ENCODE results near the gene DBT.

Gene DBT

DNA sequence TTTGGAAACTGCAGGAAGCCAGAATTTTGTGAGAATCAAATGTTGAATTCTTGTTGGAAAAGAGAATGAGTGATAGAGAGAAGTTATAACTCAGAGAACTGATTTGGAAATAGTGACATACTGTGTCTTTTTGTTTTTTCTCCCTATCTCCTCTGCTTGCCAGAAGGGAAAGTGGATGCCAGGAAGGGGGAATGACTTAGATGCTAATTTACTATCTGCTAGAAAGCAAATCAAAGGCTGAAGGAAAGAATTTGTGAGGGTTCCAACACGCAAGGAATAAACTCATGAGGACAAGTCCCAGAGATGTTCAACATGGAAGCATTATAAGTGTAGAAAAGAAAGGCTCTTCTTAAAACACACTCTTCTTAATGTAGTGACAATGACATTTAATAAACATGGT is 51.0 kb downstream of the DBT start:
- Histone ChIP-seq H3K36me3 (ENCODE audit: insufficient read depth, low read length) (peaks cover 55% of the 10 kb centered on the region), H3K27ac (ENCODE audit: low read depth, low read length) (no peak overlapping the region), H3K4me1 (ENCODE audit: insufficient read depth, low read length) (peaks cover 5% of the 10 kb centered on the region; the same call in 1 of the 2 replicates), H3K27me3 (ENCODE audit: insufficient read depth, low read length) (no peaks in the 10 kb centered on the region), H3K4me3 (ENCODE audit: low read length) (no peak overlapping the region), H3K9me3 (ENCODE audit: insufficient read depth, low read depth, low read length) (no peaks in the 10 kb centered on the region), H3K9ac (ENCODE audit: low read depth, low read length) (no peak overlapping the region)
- WGBS = 94% methylated on average over 1 of the region's 1 CpG

DNA sequence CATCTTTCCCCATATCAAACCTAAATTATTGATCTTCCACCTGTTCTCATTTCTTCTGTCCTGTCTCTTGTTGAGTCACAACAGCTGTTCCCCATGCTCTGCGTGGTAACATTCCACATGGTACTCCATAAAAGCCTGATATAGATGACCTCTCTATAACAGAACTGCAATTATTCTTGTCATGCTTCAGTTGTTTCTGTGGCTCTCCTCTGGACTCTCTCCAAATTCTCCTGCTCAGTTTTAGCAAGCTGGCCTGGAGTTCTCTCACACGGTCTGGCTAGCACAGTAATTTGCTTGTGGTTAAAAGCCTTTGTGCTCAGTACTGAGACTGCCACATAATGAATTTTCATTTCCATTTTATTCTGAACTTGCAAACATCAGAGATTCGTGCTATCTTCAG is 61.0 kb downstream of the DBT start:
- no peak overlapping the region for H3K27ac ChIP-seq (ENCODE audit: low read depth, low read length)
- no peaks in the 10 kb centered on the region for H3K4me1 ChIP-seq (ENCODE audit: insufficient read depth, low read length)
- no peak overlapping the region for H3K9ac ChIP-seq (ENCODE audit: low read depth, low read length)
- H3K36me3 ChIP-seq (ENCODE audit: insufficient read depth, low read length) = peaks cover 6% of the 10 kb centered on the region; the same call in 1 of the 2 replicates
- no peaks in the 10 kb centered on the region for H3K27me3 ChIP-seq (ENCODE audit: insufficient read depth, low read length)
- 92% methylated on average over 3 of the region's 3 CpGs for WGBS
- no peak overlapping the region for H3K4me3 ChIP-seq (ENCODE audit: low read length)
- no peaks in the 10 kb centered on the region for H3K9me3 ChIP-seq (ENCODE audit: insufficient read depth, low read depth, low read length)

DNA sequence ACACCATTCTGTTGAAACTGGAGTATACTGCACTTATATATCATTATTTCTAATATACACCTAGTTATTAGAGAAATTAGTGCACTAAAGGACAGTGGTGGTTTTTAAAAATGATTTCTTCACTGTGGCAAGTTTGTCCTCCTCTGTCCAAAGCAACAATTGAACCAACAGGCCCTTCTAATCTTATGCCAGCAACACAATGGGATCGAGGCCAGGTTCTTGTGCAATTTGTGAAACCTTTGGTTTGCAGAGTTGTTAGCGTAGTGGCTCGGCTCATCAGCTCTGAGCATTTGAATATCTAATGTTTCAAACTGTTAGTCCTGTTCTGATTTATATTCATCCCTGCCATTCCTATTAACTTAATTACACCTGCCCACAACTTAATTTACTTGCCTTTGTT is 61.7 kb downstream of the DBT start:
- H3K36me3 ChIP-seq (ENCODE audit: insufficient read depth, low read length) = no peaks in the 10 kb centered on the region; the same call in 1 of the 2 replicates
- 93% methylated on average over 3 of the region's 3 CpGs for WGBS
- H3K27ac ChIP-seq (ENCODE audit: low read depth, low read length) = no peak overlapping the region

DNA sequence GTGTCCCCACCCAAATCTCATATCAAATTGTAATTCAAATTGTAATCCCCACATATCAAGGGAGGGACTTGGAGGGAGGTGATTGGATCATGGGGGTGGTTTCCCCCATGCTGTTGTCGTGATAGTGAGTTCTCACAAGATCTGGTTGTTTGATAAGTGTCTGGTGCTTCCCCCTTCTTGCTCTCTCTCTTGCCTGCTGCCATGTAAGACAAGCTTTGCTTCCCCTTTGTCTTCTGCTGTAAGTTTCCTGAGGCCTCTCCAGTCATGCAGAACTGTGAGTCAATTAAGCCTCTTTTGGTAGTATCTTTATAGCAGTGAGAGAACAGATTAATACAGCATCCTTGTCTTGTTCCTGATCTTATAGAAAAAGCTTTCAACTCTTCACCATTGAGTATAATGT is 65.1 kb downstream of the DBT start:
- Histone ChIP-seq H3K4me3 (ENCODE audit: low read length) (no peak overlapping the region), H3K9ac (ENCODE audit: low read depth, low read length) (no peak overlapping the region), H3K27ac (ENCODE audit: low read depth, low read length) (no peak overlapping the region)

More for the DNA sequence above, 61.7 kb downstream of the DBT start:
- Histone ChIP-seq H3K27me3 (ENCODE audit: insufficient read depth, low read length) (no peaks in the 10 kb centered on the region), H3K9me3 (ENCODE audit: insufficient read depth, low read depth, low read length) (no peaks in the 10 kb centered on the region), H3K4me3 (ENCODE audit: low read length) (no peak overlapping the region), H3K4me1 (ENCODE audit: insufficient read depth, low read length) (no peaks in the 10 kb centered on the region), H3K9ac (ENCODE audit: low read depth, low read length) (no peak overlapping the region)

DNA sequence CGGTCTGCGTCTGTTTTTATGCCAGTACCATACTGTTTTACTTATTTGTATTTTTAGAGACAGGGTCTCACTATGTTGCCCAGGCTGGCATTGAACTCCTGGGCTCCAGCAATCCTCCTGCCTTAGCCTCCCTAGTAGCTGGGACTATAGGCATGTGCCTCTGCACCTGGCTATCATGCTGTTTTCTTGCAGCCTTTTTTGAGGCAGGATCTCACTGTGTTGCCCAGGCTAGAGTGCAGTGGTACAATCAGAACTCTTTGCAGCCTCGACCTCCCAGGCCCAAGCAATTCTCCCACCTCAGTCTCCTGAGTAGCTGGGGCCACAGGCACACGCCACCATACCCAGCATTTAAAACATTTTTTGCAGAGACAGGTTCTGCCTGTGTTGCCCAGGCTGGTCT is 66.3 kb downstream of the DBT start:
- no peaks in the 10 kb centered on the region for H3K4me1 ChIP-seq (ENCODE audit: insufficient read depth, low read length)
- no peak overlapping the region for H3K27ac ChIP-seq (ENCODE audit: low read depth, low read length)
- no peak overlapping the region for H3K4me3 ChIP-seq (ENCODE audit: low read length)
- WGBS = 90% methylated on average over 4 of the region's 4 CpGs
- no peaks in the 10 kb centered on the region for H3K36me3 ChIP-seq (ENCODE audit: insufficient read depth, low read length)
- H3K9ac ChIP-seq (ENCODE audit: low read depth, low read length) = no peak overlapping the region
- no peaks in the 10 kb centered on the region for H3K27me3 ChIP-seq (ENCODE audit: insufficient read depth, low read length)
- H3K9me3 ChIP-seq (ENCODE audit: insufficient read depth, low read depth, low read length) = no peaks in the 10 kb centered on the region

More for the DNA sequence above, 65.1 kb downstream of the DBT start:
- Histone ChIP-seq H3K9me3 (ENCODE audit: insufficient read depth, low read depth, low read length) (no peaks in the 10 kb centered on the region), H3K27me3 (ENCODE audit: insufficient read depth, low read length) (no peaks in the 10 kb centered on the region), H3K4me1 (ENCODE audit: insufficient read depth, low read length) (no peaks in the 10 kb centered on the region), H3K36me3 (ENCODE audit: insufficient read depth, low read length) (no peaks in the 10 kb centered on the region)
- WGBS = 33% methylated on average over 1 of the region's 1 CpG

DNA sequence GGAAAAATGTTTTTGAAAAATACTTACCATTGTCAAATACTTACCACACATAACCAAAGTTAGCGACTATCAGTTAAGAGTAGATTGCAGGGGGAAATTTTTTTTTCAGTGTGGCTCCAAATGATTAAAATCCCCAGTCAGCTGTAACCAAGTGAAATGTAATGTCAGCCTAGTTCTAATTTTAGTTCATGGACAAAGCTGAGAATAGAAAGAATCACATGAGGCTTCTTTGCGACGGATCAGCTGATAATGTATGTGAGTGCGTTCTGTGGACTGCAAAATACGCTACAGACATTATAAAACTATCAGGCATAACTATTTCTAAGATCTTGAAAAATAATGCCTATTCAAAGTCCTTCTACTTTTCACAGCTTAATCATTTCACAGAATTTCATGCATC is 71.5 kb downstream of the DBT start, which contains the start of gene LRRC39:
LRRC39 (minus strand) TSS at position 166 of the 400 bp plus-strand sequence. CDS start 9,740 bp downstream, outside the sequence.
- no peak within 1 kb of the TSS for H3K27ac ChIP-seq (ENCODE audit: low read depth, low read length)
- no peak within 1 kb of the TSS for H3K4me3 ChIP-seq (ENCODE audit: low read length)
- H3K9me3 ChIP-seq (ENCODE audit: insufficient read depth, low read depth, low read length) = no peaks in the 10 kb centered on the region
- no peaks in the 10 kb centered on the region for H3K4me1 ChIP-seq (ENCODE audit: insufficient read depth, low read length)
- H3K9ac ChIP-seq (ENCODE audit: low read depth, low read length) = no peak within 1 kb of the TSS
- H3K36me3 ChIP-seq (ENCODE audit: insufficient read depth, low read length) = no peaks in the 10 kb centered on the region
- WGBS = 94% methylated on average over 2 of the region's 5 CpGs
- no peaks in the 10 kb centered on the region for H3K27me3 ChIP-seq (ENCODE audit: insufficient read depth, low read length)

DNA sequence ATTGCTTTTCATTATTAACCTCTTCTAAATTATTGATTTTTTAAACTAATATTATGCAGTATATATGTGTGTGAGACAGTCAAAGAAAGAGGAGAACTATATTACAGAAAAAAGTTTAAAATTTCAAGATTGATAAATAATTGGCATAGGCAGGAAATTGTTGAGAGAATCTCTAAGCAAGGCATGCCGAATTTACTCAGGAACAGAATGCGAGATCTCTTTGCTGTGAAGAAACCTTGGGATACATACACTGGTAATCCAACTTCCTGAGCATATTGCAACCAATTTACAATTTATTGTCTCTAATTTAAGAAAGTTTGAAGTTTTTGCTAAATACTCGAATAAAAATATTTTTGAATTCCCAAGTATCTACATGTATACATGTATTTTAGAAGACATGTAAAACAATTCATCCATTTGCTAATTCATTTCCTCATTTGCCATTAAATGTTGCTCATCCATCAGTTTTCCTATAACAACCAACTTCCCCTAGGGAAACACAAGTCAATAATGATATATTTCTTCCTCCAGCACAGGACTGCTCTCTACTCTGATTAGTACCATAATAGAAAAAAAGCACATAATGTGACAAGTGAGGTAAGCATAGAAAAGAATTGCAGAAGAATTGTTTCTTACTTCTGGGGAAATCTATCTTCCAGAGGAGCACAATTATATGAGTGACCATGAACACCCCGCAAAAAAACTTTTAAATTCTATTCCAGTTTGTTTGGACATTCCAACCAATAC is 72.2 kb downstream of the DBT start:
- WGBS = 97% methylated on average over 3 of the region's 4 CpGs
- H3K27me3 ChIP-seq (ENCODE audit: insufficient read depth, low read length) = no peaks in the 10 kb centered on the region
- no peaks in the 10 kb centered on the region for H3K4me1 ChIP-seq (ENCODE audit: insufficient read depth, low read length)
- no peak overlapping the region for H3K4me3 ChIP-seq (ENCODE audit: low read length)
- no peaks in the 10 kb centered on the region for H3K9me3 ChIP-seq (ENCODE audit: insufficient read depth, low read depth, low read length)
- H3K27ac ChIP-seq (ENCODE audit: low read depth, low read length) = no peak overlapping the region
- H3K36me3 ChIP-seq (ENCODE audit: insufficient read depth, low read length) = no peaks in the 10 kb centered on the region
- H3K9ac ChIP-seq (ENCODE audit: low read depth, low read length) = no peak overlapping the region

DNA sequence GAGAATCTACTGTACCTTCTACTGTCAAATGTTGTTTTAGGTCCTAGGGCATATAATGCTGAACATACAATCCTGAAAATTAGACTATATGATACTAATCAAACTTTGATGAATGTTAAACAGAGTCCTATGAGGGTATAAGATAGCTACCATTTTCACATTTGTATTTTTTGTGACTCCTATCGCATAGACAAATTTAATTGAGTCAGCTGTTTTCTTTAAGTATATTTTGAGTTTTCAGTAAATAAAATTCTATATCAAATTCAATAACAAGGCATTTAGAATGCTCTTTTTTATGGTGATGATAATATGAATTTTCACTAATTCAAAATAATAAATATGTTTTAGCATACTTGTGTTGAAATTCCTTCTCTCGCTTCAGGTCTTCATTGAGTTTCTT is 81.6 kb downstream of the DBT start:
- H3K27ac ChIP-seq (ENCODE audit: low read depth, low read length) = no peak overlapping the region
- H3K9ac ChIP-seq (ENCODE audit: low read depth, low read length) = no peak overlapping the region
- H3K4me1 ChIP-seq (ENCODE audit: insufficient read depth, low read length) = no peaks in the 10 kb centered on the region
- no peaks in the 10 kb centered on the region for H3K27me3 ChIP-seq (ENCODE audit: insufficient read depth, low read length)
- no peaks in the 10 kb centered on the region for H3K9me3 ChIP-seq (ENCODE audit: insufficient read depth, low read depth, low read length)
- WGBS = 93% methylated on average over 1 of the region's 2 CpGs
- no peaks in the 10 kb centered on the region for H3K36me3 ChIP-seq (ENCODE audit: insufficient read depth, low read length)
- no peak overlapping the region for H3K4me3 ChIP-seq (ENCODE audit: low read length)

DNA sequence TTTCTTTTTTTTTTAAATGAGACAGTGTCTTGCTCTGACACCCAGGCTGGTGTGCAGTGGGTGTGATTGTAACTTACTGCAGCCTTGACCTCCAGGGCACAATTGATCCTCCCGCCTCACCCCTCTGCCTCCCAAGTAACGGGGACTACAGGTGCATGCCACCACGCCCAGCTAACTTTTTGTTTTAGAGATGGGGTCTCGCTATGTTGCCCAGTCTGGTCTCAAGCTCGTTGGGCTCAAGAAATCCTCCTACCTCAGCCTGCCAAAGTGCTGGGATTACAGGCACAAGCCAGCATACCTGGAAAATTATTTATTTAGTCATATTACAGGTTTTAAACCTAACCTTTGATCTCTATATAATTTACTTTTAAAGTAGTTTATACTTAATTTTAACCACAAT is 84.9 kb downstream of the DBT start:
- no peak overlapping the region for H3K9ac ChIP-seq (ENCODE audit: low read depth, low read length)

DNA sequence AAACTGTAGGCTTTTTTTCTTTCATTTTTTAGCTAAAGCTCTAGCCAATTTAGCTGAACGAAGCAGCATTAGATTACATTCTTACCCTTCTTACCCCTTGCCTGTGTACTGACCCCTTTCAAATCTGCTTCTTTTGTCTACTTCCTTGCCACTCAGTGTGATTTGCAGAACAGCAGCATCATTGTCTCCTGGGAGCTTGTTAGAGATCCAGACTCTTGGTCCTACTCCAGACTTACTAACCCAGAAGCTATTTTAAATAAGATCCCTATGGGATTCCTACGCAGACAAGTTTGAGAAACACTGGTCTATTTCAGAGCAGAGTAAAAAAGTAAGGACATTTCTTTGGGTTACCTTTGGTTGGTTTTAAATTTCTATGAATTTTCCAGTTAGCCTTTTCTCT is 85.4 kb downstream of the DBT start:
- H3K9ac ChIP-seq (ENCODE audit: low read depth, low read length) = no peak overlapping the region
- H3K36me3 ChIP-seq (ENCODE audit: insufficient read depth, low read length) = no peaks in the 10 kb centered on the region
- H3K27me3 ChIP-seq (ENCODE audit: insufficient read depth, low read length) = no peaks in the 10 kb centered on the region
- no peak overlapping the region for H3K27ac ChIP-seq (ENCODE audit: low read depth, low read length)
- WGBS = 78% methylated on average over 2 of the region's 2 CpGs
- H3K4me1 ChIP-seq (ENCODE audit: insufficient read depth, low read length) = no peaks in the 10 kb centered on the region
- no peak overlapping the region for H3K4me3 ChIP-seq (ENCODE audit: low read length)
- no peaks in the 10 kb centered on the region for H3K9me3 ChIP-seq (ENCODE audit: insufficient read depth, low read depth, low read length)

More for the DNA sequence above, 84.9 kb downstream of the DBT start:
- Histone ChIP-seq H3K36me3 (ENCODE audit: insufficient read depth, low read length) (no peaks in the 10 kb centered on the region), H3K4me1 (ENCODE audit: insufficient read depth, low read length) (no peaks in the 10 kb centered on the region), H3K4me3 (ENCODE audit: low read length) (no peak overlapping the region), H3K27ac (ENCODE audit: low read depth, low read length) (no peak overlapping the region), H3K9me3 (ENCODE audit: insufficient read depth, low read depth, low read length) (no peaks in the 10 kb centered on the region), H3K27me3 (ENCODE audit: insufficient read depth, low read length) (no peaks in the 10 kb centered on the region)
- 94% methylated on average over 5 of the region's 5 CpGs for WGBS

DNA sequence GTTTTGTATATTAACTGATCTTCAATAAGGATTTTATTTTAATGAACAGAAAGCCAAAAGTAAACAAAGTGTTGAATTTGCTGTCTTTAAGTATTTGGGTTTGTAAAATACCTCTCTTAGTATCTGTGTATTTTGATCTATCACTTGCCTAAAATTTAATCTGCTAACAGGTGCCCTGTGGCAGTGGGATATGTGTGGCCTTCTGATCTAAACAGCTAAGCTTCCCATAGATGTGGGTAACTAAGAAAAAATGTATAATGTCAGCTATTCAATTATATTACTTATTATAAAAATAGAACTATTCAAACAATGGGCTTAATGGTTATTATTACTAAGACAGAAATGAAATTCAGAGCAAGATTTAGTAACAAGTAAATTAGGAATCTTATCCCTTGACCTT is 86.8 kb downstream of the DBT start:
- Histone ChIP-seq H3K4me1 (ENCODE audit: insufficient read depth, low read length) (no peaks in the 10 kb centered on the region), H3K4me3 (ENCODE audit: low read length) (no peak overlapping the region), H3K36me3 (ENCODE audit: insufficient read depth, low read length) (no peaks in the 10 kb centered on the region), H3K9ac (ENCODE audit: low read depth, low read length) (no peak overlapping the region), H3K9me3 (ENCODE audit: insufficient read depth, low read depth, low read length) (no peaks in the 10 kb centered on the region), H3K27ac (ENCODE audit: low read depth, low read length) (no peak overlapping the region), H3K27me3 (ENCODE audit: insufficient read depth, low read length) (no peaks in the 10 kb centered on the region)

DNA sequence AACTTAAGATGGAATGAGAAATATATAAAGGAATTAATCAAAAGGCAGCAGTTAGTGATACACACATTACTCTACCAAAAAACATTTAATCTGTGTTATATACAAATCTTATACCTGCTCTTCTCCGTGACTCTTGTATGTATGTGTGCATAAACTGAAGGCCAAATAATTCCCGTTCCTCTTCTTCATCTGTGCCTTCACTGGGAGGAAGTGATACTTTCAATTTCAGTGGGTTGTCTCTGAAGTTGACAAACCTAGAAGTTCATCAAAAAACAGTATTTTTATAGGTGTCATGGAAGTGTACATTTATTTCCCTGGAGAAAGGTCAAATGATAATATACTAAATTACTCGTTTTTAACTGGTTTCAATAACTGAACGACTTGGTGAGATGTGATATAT is 97.4 kb downstream of the DBT start:
- Histone ChIP-seq H3K27ac (ENCODE audit: low read depth, low read length) (no peak overlapping the region), H3K9ac (ENCODE audit: low read depth, low read length) (no peak overlapping the region), H3K4me3 (ENCODE audit: low read length) (no peak overlapping the region), H3K4me1 (ENCODE audit: insufficient read depth, low read length) (peaks cover 6% of the 10 kb centered on the region), H3K9me3 (ENCODE audit: insufficient read depth, low read depth, low read length) (no peaks in the 10 kb centered on the region), H3K36me3 (ENCODE audit: insufficient read depth, low read length) (peaks cover 27% of the 10 kb centered on the region), H3K27me3 (ENCODE audit: insufficient read depth, low read length) (no peaks in the 10 kb centered on the region)
- 100% methylated on average over 2 of the region's 4 CpGs for WGBS

Measured in HUES64 (cell line).